ENCODE measurements around the gene PAEP. TPM values are rescaled to one million over a fixed set of nuclear protein-coding genes. Genes with fewer than 3 reads are reported as not detected.

The PAEP gene
- polyA plus RNA-seq, 1 donor (not counting 4 experiments of a cell fraction or from before 2014, with no cell fraction given), result not detected

DNA sequence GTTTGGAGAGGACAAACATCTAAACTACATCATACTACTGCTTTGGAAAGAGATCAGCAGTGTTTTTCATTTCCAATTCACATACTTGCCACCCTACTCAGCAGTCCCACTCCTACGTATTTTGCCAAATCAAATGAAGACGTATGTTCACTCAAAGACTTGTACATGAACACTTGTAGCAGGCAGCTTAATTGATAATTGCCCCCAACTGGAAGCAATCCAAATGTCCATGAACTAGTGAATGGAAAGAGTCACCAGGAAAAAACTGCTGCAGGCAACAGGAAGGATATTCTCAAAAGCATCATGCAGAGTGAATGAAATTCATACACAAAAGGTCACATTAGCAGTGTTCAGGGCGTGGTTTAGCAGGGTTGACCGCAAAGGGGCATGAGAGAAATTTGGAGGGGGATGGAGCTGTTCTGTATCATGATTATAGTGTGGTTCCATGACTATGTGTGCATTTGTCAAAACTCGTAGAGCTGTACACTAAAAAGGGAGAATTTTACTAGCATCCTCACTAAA is 38.8 kb downstream of the PAEP start:
- Histone ChIP-seq H3K4me3 (ENCODE audit: control insufficient read depth in 2 of 3, extremely low read depth in 1 of 3, insufficient read depth in 2 of 3, low read depth in 1 of 3, low read length in 3 of 3) (no peak overlapping the region), H3K27me3 (ENCODE audit: control insufficient read depth, extremely low read depth, insufficient read depth, low read length) (no peaks in the 10 kb centered on the region), H3K4me1 (ENCODE audit: control insufficient read depth, extremely low read depth, insufficient read depth, low read length) (no peaks in the 10 kb centered on the region), H3K9me1 (ENCODE audit: control insufficient read depth, extremely low read depth, insufficient read depth, low read length) (no peaks in the 10 kb centered on the region), H3K27ac (ENCODE audit: control insufficient read depth, insufficient read depth, low read length) (no peak overlapping the region), H2AFZ (ENCODE audit: control insufficient read depth, low read length) (no peak overlapping the region), H3K4me2 (ENCODE audit: control insufficient read depth, extremely low read depth, insufficient read depth, low read depth, low read length) (no peak overlapping the region), H3K9ac (ENCODE audit: control insufficient read depth, extremely low read depth, insufficient read depth, low read length) (no peak overlapping the region), H4K20me1 (ENCODE audit: control insufficient read depth, extremely low read depth, insufficient read depth, low read length) (no peaks in the 10 kb centered on the region), H3K36me3 (ENCODE audit: control insufficient read depth in 2 of 2, extremely low read depth in 1 of 2, insufficient read depth in 2 of 2, low read length in 2 of 2) (no peaks in the 10 kb centered on the region), H3K79me2 (ENCODE audit: control insufficient read depth, insufficient read depth, low read length) (no peaks in the 10 kb centered on the region), H3K9me3 (ENCODE audit: control insufficient read depth, low read depth, low read length) (no peaks in the 10 kb centered on the region)
- no peak for DNase-seq (ENCODE audit: low read depth, low spot score)
- no peak for FAIRE-seq
- TF ChIP-seq EZH2 (IDR thresholded peaks at IDR 0.05; ENCODE audit: low read length), result no peak
- dilution Hi-C loops (cut with MboI; ENCODE audit: extremely low pct_ligation_motif_present, low sequenced_read_pairs), result no loop called here

DNA sequence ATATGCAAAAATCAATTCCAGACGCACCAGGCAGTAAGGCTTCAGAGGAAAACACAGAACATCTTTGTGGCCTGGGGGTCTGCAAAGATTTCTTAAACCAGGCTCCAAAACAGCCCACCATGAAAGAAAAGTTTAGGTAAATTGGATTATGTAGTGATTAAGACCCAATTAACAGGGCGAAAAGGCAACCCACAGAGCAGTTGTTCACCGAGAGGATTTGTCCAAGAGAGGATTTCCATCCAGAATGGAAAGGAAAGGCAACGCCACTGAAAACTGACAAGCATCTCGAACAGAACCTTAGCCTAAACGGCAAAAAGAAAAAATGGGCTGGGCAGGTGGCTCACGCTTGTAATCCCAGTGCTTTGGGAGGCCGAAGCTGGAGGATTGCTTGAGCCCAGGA is 40.4 kb downstream of the PAEP start:
- Histone ChIP-seq H3K27ac (ENCODE audit: control insufficient read depth, insufficient read depth, low read length) (no peak overlapping the region), H3K27me3 (ENCODE audit: control insufficient read depth, extremely low read depth, insufficient read depth, low read length) (no peaks in the 10 kb centered on the region), H3K9me1 (ENCODE audit: control insufficient read depth, extremely low read depth, insufficient read depth, low read length) (no peaks in the 10 kb centered on the region), H3K9ac (ENCODE audit: control insufficient read depth, extremely low read depth, insufficient read depth, low read length) (no peak overlapping the region), H3K4me1 (ENCODE audit: control insufficient read depth, extremely low read depth, insufficient read depth, low read length) (no peaks in the 10 kb centered on the region), H3K36me3 (ENCODE audit: control insufficient read depth in 2 of 2, extremely low read depth in 1 of 2, insufficient read depth in 2 of 2, low read length in 2 of 2) (no peaks in the 10 kb centered on the region), H3K79me2 (ENCODE audit: control insufficient read depth, insufficient read depth, low read length) (no peaks in the 10 kb centered on the region), H4K20me1 (ENCODE audit: control insufficient read depth, extremely low read depth, insufficient read depth, low read length) (no peaks in the 10 kb centered on the region), H3K4me3 (ENCODE audit: control insufficient read depth in 2 of 3, extremely low read depth in 1 of 3, insufficient read depth in 2 of 3, low read depth in 1 of 3, low read length in 3 of 3) (no peak overlapping the region), H3K4me2 (ENCODE audit: control insufficient read depth, extremely low read depth, insufficient read depth, low read depth, low read length) (no peak overlapping the region), H3K9me3 (ENCODE audit: control insufficient read depth, low read depth, low read length) (no peaks in the 10 kb centered on the region), H2AFZ (ENCODE audit: control insufficient read depth, low read length) (no peak overlapping the region)
- FAIRE-seq, result no peak
- dilution Hi-C loops (cut with MboI; ENCODE audit: extremely low pct_ligation_motif_present, low sequenced_read_pairs), result no loop called here
- TF ChIP-seq EZH2 (IDR thresholded peaks at IDR 0.05; ENCODE audit: low read length), result no peak
- TF ChIP-seq, protein P1, sequence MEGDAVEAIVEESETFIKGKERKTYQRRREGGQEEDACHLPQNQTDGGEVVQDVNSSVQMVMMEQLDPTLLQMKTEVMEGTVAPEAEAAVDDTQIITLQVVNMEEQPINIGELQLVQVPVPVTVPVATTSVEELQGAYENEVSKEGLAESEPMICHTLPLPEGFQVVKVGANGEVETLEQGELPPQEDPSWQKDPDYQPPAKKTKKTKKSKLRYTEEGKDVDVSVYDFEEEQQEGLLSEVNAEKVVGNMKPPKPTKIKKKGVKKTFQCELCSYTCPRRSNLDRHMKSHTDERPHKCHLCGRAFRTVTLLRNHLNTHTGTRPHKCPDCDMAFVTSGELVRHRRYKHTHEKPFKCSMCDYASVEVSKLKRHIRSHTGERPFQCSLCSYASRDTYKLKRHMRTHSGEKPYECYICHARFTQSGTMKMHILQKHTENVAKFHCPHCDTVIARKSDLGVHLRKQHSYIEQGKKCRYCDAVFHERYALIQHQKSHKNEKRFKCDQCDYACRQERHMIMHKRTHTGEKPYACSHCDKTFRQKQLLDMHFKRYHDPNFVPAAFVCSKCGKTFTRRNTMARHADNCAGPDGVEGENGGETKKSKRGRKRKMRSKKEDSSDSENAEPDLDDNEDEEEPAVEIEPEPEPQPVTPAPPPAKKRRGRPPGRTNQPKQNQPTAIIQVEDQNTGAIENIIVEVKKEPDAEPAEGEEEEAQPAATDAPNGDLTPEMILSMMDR (optimal IDR thresholded peaks at IDR 0.05 in 1 of 3, IDR thresholded peaks at IDR 0.05 in 1 of 3, conservative IDR thresholded peaks at IDR 0.05 in 1 of 3; ENCODE audit: extremely low read depth in 1 of 3, insufficient read depth in 2 of 3, low read length in 3 of 3), result no peak
- no peak for DNase-seq (ENCODE audit: low read depth, low spot score)
